Measurements from ENCODE around the gene POLR2L. TPM values are rescaled to one million over a fixed set of nuclear protein-coding genes. Genes with fewer than 3 reads are reported as not detected.

The POLR2L gene
- total RNA-seq, 1 experiment from 2014 or later: 117 TPM

DNA sequence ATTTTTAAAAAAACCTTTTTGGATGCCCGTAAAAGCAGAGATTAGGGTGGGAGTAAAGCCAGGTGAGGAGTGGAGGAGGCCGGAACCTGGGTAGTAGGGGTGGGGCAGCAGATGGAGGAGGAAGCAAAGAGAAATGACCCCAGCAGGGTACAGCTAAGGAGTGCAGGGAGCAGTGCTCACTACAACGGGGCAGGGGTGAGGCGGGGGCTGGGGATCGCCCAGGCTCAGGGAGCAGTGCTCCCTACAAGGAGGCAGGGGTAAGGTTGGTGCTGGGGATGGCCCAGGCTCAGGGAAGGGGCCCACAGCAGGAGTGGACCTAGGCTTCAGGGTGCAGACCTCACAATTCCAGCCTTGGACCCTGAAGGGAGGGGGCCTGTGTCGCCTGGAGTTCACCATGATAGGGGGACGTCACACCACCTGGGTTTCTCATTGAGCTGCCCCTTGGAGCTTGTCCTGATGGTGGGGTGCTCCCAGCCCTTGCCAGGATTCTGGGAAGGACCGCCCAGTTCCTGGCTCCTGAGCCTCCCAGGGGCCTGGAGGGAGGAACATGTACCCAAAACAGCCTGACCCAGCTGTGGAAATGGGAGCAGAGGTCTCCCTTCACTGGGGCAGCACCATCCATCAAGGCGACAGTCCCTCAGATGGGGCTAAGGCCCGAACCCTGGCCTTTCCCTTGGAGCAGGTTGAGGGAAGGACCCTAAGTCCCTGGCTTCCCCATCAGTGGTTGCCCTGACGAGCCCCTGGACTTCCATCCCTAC is 26.5 kb downstream of the POLR2L start:
- POLR2A ChIA-PET (ENCODE audit: low non-redundant PET): no interaction called here

DNA sequence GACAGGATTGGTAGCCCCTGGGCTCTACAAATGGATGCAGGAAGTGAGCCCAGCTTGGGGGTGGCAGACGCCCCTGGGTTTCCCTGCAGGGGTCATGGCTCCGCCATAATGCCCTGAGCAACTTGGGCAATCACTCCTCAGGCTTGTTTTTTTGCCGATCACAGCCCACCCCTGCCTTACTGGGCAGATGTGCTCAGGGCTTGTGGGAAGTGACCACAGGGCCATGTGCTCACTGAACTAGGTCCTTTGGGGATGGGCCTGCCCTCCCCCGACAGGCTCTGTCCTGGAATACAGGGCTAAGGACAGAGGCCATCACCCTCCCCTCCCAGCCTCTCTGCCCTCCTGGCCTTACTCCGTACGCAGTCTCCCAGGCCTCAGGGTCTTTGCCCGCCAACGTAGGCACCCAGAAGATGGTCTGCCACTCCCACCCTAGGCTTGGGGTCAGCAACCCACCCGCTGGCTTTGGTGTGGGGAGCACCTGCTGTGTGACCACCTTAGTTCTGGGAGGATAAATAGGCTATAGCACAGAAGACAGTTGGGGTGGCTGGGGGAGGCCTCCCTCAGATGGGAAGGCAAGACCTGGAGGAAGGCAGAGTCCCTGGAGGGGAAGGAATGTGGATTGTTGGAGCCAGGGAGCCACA is 28.8 kb downstream of the POLR2L start:
- CTCF ChIA-PET: no interaction called here
- no TSS peak for BruUV-seq (replicated peaks)
- no peak for TF ChIP-seq EZH2 (IDR thresholded peaks at IDR 0.05; ENCODE audit: borderline replicate concordance, low read depth, low read length, poor library complexity, severe bottlenecking)
- TF ChIP-seq, protein P1, sequence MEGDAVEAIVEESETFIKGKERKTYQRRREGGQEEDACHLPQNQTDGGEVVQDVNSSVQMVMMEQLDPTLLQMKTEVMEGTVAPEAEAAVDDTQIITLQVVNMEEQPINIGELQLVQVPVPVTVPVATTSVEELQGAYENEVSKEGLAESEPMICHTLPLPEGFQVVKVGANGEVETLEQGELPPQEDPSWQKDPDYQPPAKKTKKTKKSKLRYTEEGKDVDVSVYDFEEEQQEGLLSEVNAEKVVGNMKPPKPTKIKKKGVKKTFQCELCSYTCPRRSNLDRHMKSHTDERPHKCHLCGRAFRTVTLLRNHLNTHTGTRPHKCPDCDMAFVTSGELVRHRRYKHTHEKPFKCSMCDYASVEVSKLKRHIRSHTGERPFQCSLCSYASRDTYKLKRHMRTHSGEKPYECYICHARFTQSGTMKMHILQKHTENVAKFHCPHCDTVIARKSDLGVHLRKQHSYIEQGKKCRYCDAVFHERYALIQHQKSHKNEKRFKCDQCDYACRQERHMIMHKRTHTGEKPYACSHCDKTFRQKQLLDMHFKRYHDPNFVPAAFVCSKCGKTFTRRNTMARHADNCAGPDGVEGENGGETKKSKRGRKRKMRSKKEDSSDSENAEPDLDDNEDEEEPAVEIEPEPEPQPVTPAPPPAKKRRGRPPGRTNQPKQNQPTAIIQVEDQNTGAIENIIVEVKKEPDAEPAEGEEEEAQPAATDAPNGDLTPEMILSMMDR (conservative IDR thresholded peaks at IDR 0.05; ENCODE audit: low read depth, low read length): no peak
- POLR2A ChIA-PET (ENCODE audit: low non-redundant PET): no interaction called here
- Histone ChIP-seq H3K9me3 (ENCODE audit: low read depth, low read length, poor library complexity, severe bottlenecking) (no peaks in the 10 kb centered on the region), H3K4me1 (ENCODE audit: insufficient read depth, low read length, poor library complexity, severe bottlenecking) (peaks cover 11% of the 10 kb centered on the region), H3K27me3 (replicated peaks; ENCODE audit: insufficient read depth, low read depth, low read length, poor library complexity) (no peaks in the 10 kb centered on the region), H3K4me3 (ENCODE audit: low read depth, low read length, poor library complexity, severe bottlenecking) (no peak overlapping the region), H3K27ac (ENCODE audit: low read depth, low read length, poor library complexity, severe bottlenecking) (no peak overlapping the region), H3K36me3 (ENCODE audit: insufficient read depth, low read length, poor library complexity, severe bottlenecking) (peaks cover 29% of the 10 kb centered on the region)
- intact Hi-C loops (cut with micrococcal nuclease; ENCODE audit: unreplicated experiment): no loop called here
- DNase-seq (ENCODE audit: low spot score): no peak

More for the DNA sequence above, 26.5 kb downstream of the POLR2L start:
- Histone ChIP-seq H3K36me3 (ENCODE audit: insufficient read depth, low read length, poor library complexity, severe bottlenecking) (peaks cover 29% of the 10 kb centered on the region), H3K27ac (ENCODE audit: low read depth, low read length, poor library complexity, severe bottlenecking) (no peak overlapping the region), H3K9me3 (ENCODE audit: low read depth, low read length, poor library complexity, severe bottlenecking) (no peaks in the 10 kb centered on the region), H3K27me3 (replicated peaks; ENCODE audit: insufficient read depth, low read depth, low read length, poor library complexity) (no peaks in the 10 kb centered on the region), H3K4me3 (ENCODE audit: low read depth, low read length, poor library complexity, severe bottlenecking) (no peak overlapping the region), H3K4me1 (ENCODE audit: insufficient read depth, low read length, poor library complexity, severe bottlenecking) (peaks cover 16% of the 10 kb centered on the region)
- no peak for TF ChIP-seq EZH2 (IDR thresholded peaks at IDR 0.05; ENCODE audit: borderline replicate concordance, low read depth, low read length, poor library complexity, severe bottlenecking)
- TF ChIP-seq, protein P1 (conservative IDR thresholded peaks at IDR 0.05; ENCODE audit: low read depth, low read length): no peak
- CTCF ChIA-PET: no interaction called here
- no peak for DNase-seq (ENCODE audit: low spot score)
- no TSS peak for BruUV-seq (replicated peaks)
- intact Hi-C loops (cut with micrococcal nuclease; ENCODE audit: unreplicated experiment): no loop called here

DNA sequence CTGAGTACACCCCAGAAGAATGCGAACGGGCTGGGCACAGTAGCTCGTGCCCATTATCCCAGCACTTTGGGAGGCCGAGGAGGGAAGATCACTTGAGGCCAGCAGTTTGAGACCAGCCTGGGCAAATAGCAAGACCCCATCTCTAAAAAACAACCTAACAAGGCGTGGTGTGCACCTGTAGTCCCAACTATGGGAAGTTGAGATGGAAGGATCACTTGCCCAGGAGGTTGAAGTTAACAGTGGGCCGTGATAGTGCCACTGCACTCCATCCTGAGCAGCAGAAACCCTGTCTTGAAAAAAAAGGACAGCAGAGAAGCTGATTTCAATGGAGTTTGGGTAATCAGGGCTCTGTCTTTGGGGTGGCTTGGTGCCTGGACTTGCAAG is 29.3 kb downstream of the POLR2L start:
- no peak overlapping the region for H3K4me3 ChIP-seq (ENCODE audit: low read depth, low read length, poor library complexity, severe bottlenecking)
- ChIA-PET POLR2A (ENCODE audit: low non-redundant PET) (no interaction called here), CTCF (no interaction called here)
- no peak overlapping the region for H3K27ac ChIP-seq (ENCODE audit: low read depth, low read length, poor library complexity, severe bottlenecking)
- no peak for DNase-seq (ENCODE audit: low spot score)
- BruUV-seq (replicated peaks): no TSS peak
- H3K4me1 ChIP-seq (ENCODE audit: insufficient read depth, low read length, poor library complexity, severe bottlenecking): peaks cover 11% of the 10 kb centered on the region
- intact Hi-C loops (cut with micrococcal nuclease; ENCODE audit: unreplicated experiment): no loop called here
- H3K27me3 ChIP-seq (replicated peaks; ENCODE audit: insufficient read depth, low read depth, low read length, poor library complexity): no peaks in the 10 kb centered on the region
- peaks cover 29% of the 10 kb centered on the region for H3K36me3 ChIP-seq (ENCODE audit: insufficient read depth, low read length, poor library complexity, severe bottlenecking)
- no peak for TF ChIP-seq EZH2 (IDR thresholded peaks at IDR 0.05; ENCODE audit: borderline replicate concordance, low read depth, low read length, poor library complexity, severe bottlenecking)
- TF ChIP-seq, protein P1 (conservative IDR thresholded peaks at IDR 0.05; ENCODE audit: low read depth, low read length): no peak
- H3K9me3 ChIP-seq (ENCODE audit: low read depth, low read length, poor library complexity, severe bottlenecking): no peaks in the 10 kb centered on the region

All from A673 (cell line).